Cardiac muscle cell (in vitro differentiated cells and primary cell): ENCODE measurements around the gene FARS2. TPM values are rescaled to one million over a fixed set of nuclear protein-coding genes. Genes with fewer than 3 reads are reported as not detected.

ENCODE experiments used
- DNase-seq, 2 donors: peaks; one replicate each; pipeline versions ENCODE4 v3.0.0 to v3.0.0-alpha.2; 2010 to 2017; ENCODE audit warnings: low read depth in 1 of 2, low spot score in 1 of 2
- H3K27ac ChIP-seq: fragments of 200-600 bp; sonication (generic); 2 replicates; pipeline ENCODE4 v1.5.1; 2016
- H3K27me3 ChIP-seq: fragments of 200-600 bp; sonication (generic); 2 replicates; pipeline ENCODE4 v1.6.0; 2016; ENCODE audit warnings: control low read depth
- H3K36me3 ChIP-seq: fragments of 200-600 bp; sonication (generic); 2 replicates; pipeline ENCODE4 v1.5.1; 2016; ENCODE audit warnings: control low read depth
- H3K4me1 ChIP-seq: fragments of 200-600 bp; sonication (generic); 2 replicates; pipeline ENCODE4 v1.8.1; 2017; ENCODE audit warnings: low read depth, mild to moderate bottlenecking, mixed run types
- H3K4me3 ChIP-seq: fragments of 200-600 bp; sonication (generic); 2 replicates; pipeline ENCODE4 v1.5.1; 2016; ENCODE audit warnings: mild to moderate bottlenecking
- H3K9me3 ChIP-seq: fragments of 200-600 bp; sonication (generic); 2 replicates; pipeline ENCODE4 v1.5.1; 2017; ENCODE audit warnings: low read depth, mild to moderate bottlenecking, control low read depth
- CTCF ChIP-seq: IDR thresholded peaks from 2 replicates; pipeline ENCODE4 v1.5.1; 2012; ENCODE audit warnings: low read depth, mild to moderate bottlenecking, low read length
- polyA plus RNA-seq: library from polyadenylated mRNA; unstranded; fragments of >200 nt; fragmentation: Nextera tagmentation; extraction: Ambion mirVana; gene quantifications from 2 replicates; pipeline ENCODE4 v1.2.1, GENCODE V29; 2016
- total RNA-seq: library from RNA; depleted of rRNA; stranded (reverse); fragments of >200 nt; gene quantifications from 2 replicates; pipeline ENCODE4 v1.2.3, GENCODE V29; 2016

The FARS2 gene
- total and polyA plus RNA-seq, 2 experiments from 2014 or later: 12.4 to 22.5 TPM

- peaks cover 7% of the 10 kb centered on the region for H3K4me1 ChIP-seq
- no peaks in the 10 kb centered on the region for H3K36me3 ChIP-seq
- no peak overlapping the region for H3K4me3 ChIP-seq
- no peak for TF ChIP-seq CTCF
- no peaks in the 10 kb centered on the region for H3K27me3 ChIP-seq
- DNase-seq: no peak
- H3K27ac ChIP-seq: no peak overlapping the region
- H3K9me3 ChIP-seq: no peaks in the 10 kb centered on the region
Measured at GRCh38 chr6:5307058-5307457, 45.7 kb downstream of the FARS2 start.

- Histone ChIP-seq H3K9me3 (no peaks in the 10 kb centered on the region), H3K4me3 (no peak overlapping the region), H3K27ac (no peak overlapping the region), H3K4me1 (peaks cover 5% of the 10 kb centered on the region), H3K36me3 (no peaks in the 10 kb centered on the region), H3K27me3 (no peaks in the 10 kb centered on the region)
- DNase-seq: no peak
- no peak for TF ChIP-seq CTCF
Measured at GRCh38 chr6:5308066-5308465, 46.8 kb downstream of the FARS2 start.

GRCh38 chr6:5314191-5314865, 53.0 kb downstream of the FARS2 start:
- DNase-seq: no peak
- Histone ChIP-seq H3K27me3 (no peaks in the 10 kb centered on the region), H3K4me1 (no peaks in the 10 kb centered on the region), H3K36me3 (no peaks in the 10 kb centered on the region), H3K27ac (no peak overlapping the region), H3K4me3 (no peak overlapping the region), H3K9me3 (no peaks in the 10 kb centered on the region)
- TF ChIP-seq CTCF: no peak

GRCh38 chr6:5315881-5316280, 54.6 kb downstream of the FARS2 start:
- H3K4me3 ChIP-seq: no peak overlapping the region
- TF ChIP-seq CTCF: no peak
- no peaks in the 10 kb centered on the region for H3K27me3 ChIP-seq
- no peaks in the 10 kb centered on the region for H3K9me3 ChIP-seq
- no peaks in the 10 kb centered on the region for H3K36me3 ChIP-seq
- DNase-seq: no peak
- no peaks in the 10 kb centered on the region for H3K4me1 ChIP-seq
- H3K27ac ChIP-seq: no peak overlapping the region

- no peak overlapping the region for H3K27ac ChIP-seq
- no peak for TF ChIP-seq CTCF
- no peaks in the 10 kb centered on the region for H3K27me3 ChIP-seq
Measured at GRCh38 chr6:5316951-5317350, 55.6 kb downstream of the FARS2 start.

More at GRCh38 chr6:5316951-5317350, 55.6 kb downstream of the FARS2 start:
- no peak overlapping the region for H3K4me3 ChIP-seq
- H3K9me3 ChIP-seq: no peaks in the 10 kb centered on the region
- no peaks in the 10 kb centered on the region for H3K4me1 ChIP-seq
- H3K36me3 ChIP-seq: no peaks in the 10 kb centered on the region
- DNase-seq: no peak
